Natural killer cell treated with Interleukin-12 subunit alpha and Interleukin-12 subunit beta and Interleukin-15 and Interleukin-18, amount 100 ng/mL, for 72 hours (primary cell): ENCODE results near the gene RASD1. TPM values are rescaled to one million over a fixed set of nuclear protein-coding genes. Genes with fewer than 3 reads are reported as not detected.

Source experiments
- ATAC-seq, 2 donors: fragments of 150-1000 bp; cut with Tn5 transposase in 1 of 2; sonication (Bioruptor Pico), chemical (Tn5 transposase) in 1 of 2; 2 replicates each; pipeline ENCODE4 v1.10.0; 2021
- DNase-seq: peaks from one replicate; pipeline ENCODE4 v3.0.0; 2022; ENCODE audit warnings: low spot score
- H3K27ac Mint-ChIP-seq, 2 donors: 1 replicate in 1 of 2; 2 replicates in 1 of 2; pipeline ENCODE4 v1.8.0; 2022; ENCODE audit warnings: mixed read lengths in 2 of 2, mild to moderate bottlenecking in 1 of 2, moderate library complexity in 1 of 2
- H3K27me3 Mint-ChIP-seq, 2 donors: 1 replicate in 1 of 2; 2 replicates in 1 of 2; pipeline ENCODE4 v1.8.0; 2022; ENCODE audit warnings: mixed read lengths in 2 of 2
- H3K36me3 Mint-ChIP-seq: one replicate; pipeline ENCODE4 v1.8.0; 2022; ENCODE audit warnings: mixed read lengths
- H3K4me1 Mint-ChIP-seq, 2 donors: 1 replicate in 1 of 2; 2 replicates in 1 of 2; pipeline ENCODE4 v1.8.0; 2022; ENCODE audit warnings: low read depth in 2 of 2, mixed read lengths in 2 of 2, mild to moderate bottlenecking in 1 of 2
- H3K4me3 Mint-ChIP-seq: one replicate; pipeline ENCODE4 v1.8.0; 2022; ENCODE audit warnings: mixed read lengths
- H3K9me3 Mint-ChIP-seq: 2 replicates; pipeline ENCODE4 v1.8.0; 2022; ENCODE audit warnings: mixed read lengths
- total RNA-seq, 2 donors: library from RNA; stranded (reverse); gene quantifications; one replicate each; pipeline ENCODE4 v1.2.3, GENCODE V29; 2022

The RASD1 gene
- total RNA-seq, 2 donors from 2014 or later = 3.3 to 4.2 TPM

- Mint-ChIP-seq H3K36me3 (no peaks in the 10 kb centered on the region), H3K4me3 (no peak overlapping the region), H3K27me3 (no peaks in the 10 kb centered on the region), H3K4me1 (no peaks in the 10 kb centered on the region), H3K9me3 (no peaks in the 10 kb centered on the region), H3K27ac (no peak overlapping the region)
- DNase-seq (no peak), ATAC-seq (no peak)
These were observed 6.8 kb upstream of the RASD1 start for GRCh38 chr17:17502741-17503565.

GRCh38 chr17:17500999-17501605 is 4.9 kb upstream of the RASD1 start:
- H3K36me3 Mint-ChIP-seq = no peaks in the 10 kb centered on the region
- no peak overlapping the region for H3K4me3 Mint-ChIP-seq
- ATAC-seq = no peak
- H3K27ac Mint-ChIP-seq = no peak overlapping the region
- no peaks in the 10 kb centered on the region for H3K27me3 Mint-ChIP-seq
- DNase-seq = peak; percentile 20
- no peaks in the 10 kb centered on the region for H3K9me3 Mint-ChIP-seq
- peaks cover 2 to 4% of the 10 kb centered on the region in 2 donors for H3K4me1 Mint-ChIP-seq

- Mint-ChIP-seq H3K4me3 (no peak overlapping the region), H3K27me3 (peaks cover 3 to 7% of the 10 kb centered on the region in 2 donors), H3K4me1 (peaks cover 10 to 12% of the 10 kb centered on the region in 2 donors), H3K36me3 (no peaks in the 10 kb centered on the region), H3K27ac (no peak overlapping the region), H3K9me3 (no peaks in the 10 kb centered on the region)
- ATAC-seq (no peak), DNase-seq (no peak)
These were observed 3.4 kb upstream of the RASD1 start for GRCh38 chr17:17499402-17500145.

- Mint-ChIP-seq H3K27ac (no peak overlapping the region), H3K4me1 (peaks cover 10 to 12% of the 10 kb centered on the region in 2 donors), H3K4me3 (no peak overlapping the region), H3K27me3 (peaks cover 3 to 7% of the 10 kb centered on the region in 2 donors), H3K9me3 (no peaks in the 10 kb centered on the region), H3K36me3 (no peaks in the 10 kb centered on the region)
- no peak for DNase-seq
- no peak for ATAC-seq
These were observed 2.6 kb upstream of the RASD1 start for GRCh38 chr17:17498606-17499301.

- Mint-ChIP-seq H3K27ac (no peak overlapping the region), H3K4me3 (no peak overlapping the region), H3K36me3 (no peaks in the 10 kb centered on the region)
These were observed 1.8 kb upstream of the RASD1 start for GRCh38 chr17:17497845-17498520.

GRCh38 chr17:17497065-17497844 is 1.1 kb upstream of the RASD1 start:
- Mint-ChIP-seq H3K9me3 (no peaks in the 10 kb centered on the region), H3K4me1 (peaks cover 10 to 12% of the 10 kb centered on the region in 2 donors), H3K27me3 (peaks cover 3 to 7% of the 10 kb centered on the region in 2 donors), H3K4me3 (peak overlapping the region; percentile 60), H3K36me3 (no peaks in the 10 kb centered on the region), H3K27ac (no peak overlapping the region)
- no peak for ATAC-seq
- no peak for DNase-seq

More at GRCh38 chr17:17497845-17498520, 1.8 kb upstream of the RASD1 start:
- no peak for ATAC-seq
- Mint-ChIP-seq H3K27me3 (peaks cover 3 to 7% of the 10 kb centered on the region in 2 donors), H3K9me3 (no peaks in the 10 kb centered on the region), H3K4me1 (peaks cover 10 to 12% of the 10 kb centered on the region in 2 donors)
- DNase-seq = no peak

GRCh38 chr17:17495536-17496188 is 533 bp downstream of the RASD1 start:
- H3K27ac Mint-ChIP-seq = no peak overlapping the region
- DNase-seq (peak; percentile 65), ATAC-seq (peak; percentile 7 to 15)

GRCh38 chr17:17494870-17495535 is 1.2 kb downstream of the RASD1 start:
- peak; percentile 38 for DNase-seq
- H3K27me3 Mint-ChIP-seq = peaks cover 3 to 7% of the 10 kb centered on the region in 2 donors
- H3K4me1 Mint-ChIP-seq = peaks cover 10 to 12% of the 10 kb centered on the region in 2 donors
- no peaks in the 10 kb centered on the region for H3K36me3 Mint-ChIP-seq
- no peak overlapping the region for H3K27ac Mint-ChIP-seq
- peak overlapping the region; percentile 88 for H3K4me3 Mint-ChIP-seq
- no peaks in the 10 kb centered on the region for H3K9me3 Mint-ChIP-seq
- ATAC-seq = no peak

More at GRCh38 chr17:17495536-17496188, 533 bp downstream of the RASD1 start:
- H3K4me3 Mint-ChIP-seq = peak overlapping the region; percentile 88
- H3K36me3 Mint-ChIP-seq = no peaks in the 10 kb centered on the region
- H3K27me3 Mint-ChIP-seq = peaks cover 3 to 7% of the 10 kb centered on the region in 2 donors
- no peaks in the 10 kb centered on the region for H3K9me3 Mint-ChIP-seq
- H3K4me1 Mint-ChIP-seq = peaks cover 10 to 12% of the 10 kb centered on the region in 2 donors

- no peaks in the 10 kb centered on the region for H3K36me3 Mint-ChIP-seq
- H3K27me3 Mint-ChIP-seq = peaks cover 3 to 7% of the 10 kb centered on the region in 2 donors
- no peaks in the 10 kb centered on the region for H3K9me3 Mint-ChIP-seq
- ATAC-seq = no peak
- H3K27ac Mint-ChIP-seq = no peak overlapping the region
- peak; percentile 44 for DNase-seq
- H3K4me3 Mint-ChIP-seq = no peak overlapping the region
- H3K4me1 Mint-ChIP-seq = peaks cover 10 to 12% of the 10 kb centered on the region in 2 donors
These were observed 1.7 kb downstream of the RASD1 start for GRCh38 chr17:17494499-17494869.

- ATAC-seq (no peak), DNase-seq (no peak)
- Mint-ChIP-seq H3K4me3 (no peak overlapping the region), H3K4me1 (peaks cover 10 to 12% of the 10 kb centered on the region in 2 donors), H3K27ac (no peak overlapping the region), H3K27me3 (peaks cover 3 to 7% of the 10 kb centered on the region in 2 donors), H3K36me3 (no peaks in the 10 kb centered on the region), H3K9me3 (no peaks in the 10 kb centered on the region)
These were observed 2.2 kb downstream of the RASD1 start for GRCh38 chr17:17493986-17494466.

- Mint-ChIP-seq H3K27ac (no peak overlapping the region), H3K9me3 (no peaks in the 10 kb centered on the region), H3K36me3 (no peaks in the 10 kb centered on the region), H3K4me1 (peaks cover 12% of the 10 kb centered on the region in 2 donors), H3K4me3 (no peak overlapping the region), H3K27me3 (peaks cover 3 to 7% of the 10 kb centered on the region in 2 donors)
- DNase-seq (no peak), ATAC-seq (no peak)
These were observed 2.8 kb downstream of the RASD1 start for GRCh38 chr17:17493249-17493985.
